Left ventricle myocardium inferior (tissue), 1 donor: ENCODE data around the gene CD46. TPM values are rescaled to one million over a fixed set of nuclear protein-coding genes. Genes with fewer than 3 reads are reported as not detected.

ENCODE experiments used
- DNase-seq: peaks from one replicate; pipeline ENCODE4 v3.0.0-alpha.2; 2020
- H3K27ac ChIP-seq: fragments of 200-600 bp; replicated peaks from 2 replicates; pipeline ENCODE4 v1.8.0; 2021
- H3K27me3 ChIP-seq: fragments of 200-600 bp; 2 replicates; pipeline ENCODE4 v1.8.0; 2021; ENCODE audit warnings: low read depth
- H3K36me3 ChIP-seq: fragments of 200-600 bp; 2 replicates; pipeline ENCODE4 v1.8.0; 2021
- H3K4me1 ChIP-seq: fragments of 200-600 bp; 2 replicates; pipeline ENCODE4 v1.8.0; 2021
- H3K4me3 ChIP-seq: fragments of 200-600 bp; 2 replicates; pipeline ENCODE4 v1.8.0; 2021; ENCODE audit warnings: mild to moderate bottlenecking, moderate library complexity
- H3K9me3 ChIP-seq: fragments of 200-600 bp; replicated peaks from 2 replicates; pipeline ENCODE4 v1.8.0; 2021
- intact Hi-C: fragments of 100-400 bp; cut with micrococcal nuclease; formaldehyde crosslinking; loops from one replicate; pipeline ENCODE4 v1.11.0; 2022
- total RNA-seq: library from RNA; stranded (reverse); fragmentation: NEBNext Ultra II Directional; extraction: Animal tissue kit (Norgen Biotek cat#: 25700); gene quantifications from one replicate; pipeline ENCODE4 v1.2.1, GENCODE V29; 2021
- TF ChIP-seq, protein P1 (sequence below): fragments of 200-600 bp; IDR thresholded peaks from 2 replicates; pipeline ENCODE4 v1.8.0; 2021; ENCODE audit warnings: antibody characterized with exemption, mild to moderate bottlenecking, borderline replicate concordance
- donor health status: DM: no; HTN: yes; CAD: no; lungs with severe emphysema.

CD46 gene
- total RNA-seq, 1 donor from 2014 or later: 105 TPM

DNA sequence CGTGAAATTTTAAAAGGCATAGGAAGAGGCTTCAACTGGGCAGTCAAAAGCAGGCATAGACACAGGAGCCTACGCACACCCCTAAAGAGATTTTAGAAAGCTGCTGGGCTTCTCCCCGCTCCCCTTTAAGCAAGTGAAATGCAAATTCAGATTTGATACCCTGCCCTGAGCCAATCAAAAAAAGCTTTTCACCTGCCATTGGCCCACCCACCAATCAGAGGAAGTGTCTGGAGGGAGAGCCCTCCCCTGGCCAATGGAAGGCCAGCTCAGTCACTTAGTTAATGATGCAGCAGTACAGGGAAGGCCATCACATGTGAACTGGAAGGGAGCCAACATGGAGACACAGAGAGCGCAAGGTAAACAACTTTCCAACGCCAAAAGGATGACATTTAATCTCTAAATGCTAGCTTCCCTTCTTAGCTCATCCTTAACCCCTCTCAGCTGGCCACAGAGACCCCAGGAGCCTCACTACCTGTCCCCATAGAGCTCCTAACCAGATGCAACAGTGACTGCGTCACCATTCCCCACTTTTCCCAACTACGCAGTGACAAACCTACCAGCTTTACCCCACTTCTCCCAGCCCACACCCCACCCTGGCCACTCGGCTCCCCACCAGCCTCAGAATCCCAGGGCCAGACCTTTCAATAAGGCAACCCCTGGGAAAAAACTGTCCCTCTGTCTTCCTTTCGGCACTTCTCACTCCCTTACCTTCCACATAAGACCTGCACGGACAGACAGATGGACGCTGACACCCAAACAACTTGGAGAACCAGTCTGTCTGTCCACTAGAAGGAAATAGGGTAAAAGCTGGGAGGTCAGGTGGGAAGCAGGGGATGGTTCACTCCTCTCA is 71.0 kb downstream of the CD46 start:
- no peaks in the 10 kb centered on the region for H3K9me3 ChIP-seq
- H3K36me3 ChIP-seq: peaks cover 40% of the 10 kb centered on the region
- H3K27me3 ChIP-seq: no peaks in the 10 kb centered on the region
- intact Hi-C loops: no loop called here
- TF ChIP-seq, protein P1, sequence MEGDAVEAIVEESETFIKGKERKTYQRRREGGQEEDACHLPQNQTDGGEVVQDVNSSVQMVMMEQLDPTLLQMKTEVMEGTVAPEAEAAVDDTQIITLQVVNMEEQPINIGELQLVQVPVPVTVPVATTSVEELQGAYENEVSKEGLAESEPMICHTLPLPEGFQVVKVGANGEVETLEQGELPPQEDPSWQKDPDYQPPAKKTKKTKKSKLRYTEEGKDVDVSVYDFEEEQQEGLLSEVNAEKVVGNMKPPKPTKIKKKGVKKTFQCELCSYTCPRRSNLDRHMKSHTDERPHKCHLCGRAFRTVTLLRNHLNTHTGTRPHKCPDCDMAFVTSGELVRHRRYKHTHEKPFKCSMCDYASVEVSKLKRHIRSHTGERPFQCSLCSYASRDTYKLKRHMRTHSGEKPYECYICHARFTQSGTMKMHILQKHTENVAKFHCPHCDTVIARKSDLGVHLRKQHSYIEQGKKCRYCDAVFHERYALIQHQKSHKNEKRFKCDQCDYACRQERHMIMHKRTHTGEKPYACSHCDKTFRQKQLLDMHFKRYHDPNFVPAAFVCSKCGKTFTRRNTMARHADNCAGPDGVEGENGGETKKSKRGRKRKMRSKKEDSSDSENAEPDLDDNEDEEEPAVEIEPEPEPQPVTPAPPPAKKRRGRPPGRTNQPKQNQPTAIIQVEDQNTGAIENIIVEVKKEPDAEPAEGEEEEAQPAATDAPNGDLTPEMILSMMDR: no peak
- H3K27ac ChIP-seq: peak overlapping the region; percentile 97
- H3K4me3 ChIP-seq: peak overlapping the region; percentile 78
- peak; percentile 82 for DNase-seq
- H3K4me1 ChIP-seq: peaks cover 97% of the 10 kb centered on the region

DNA sequence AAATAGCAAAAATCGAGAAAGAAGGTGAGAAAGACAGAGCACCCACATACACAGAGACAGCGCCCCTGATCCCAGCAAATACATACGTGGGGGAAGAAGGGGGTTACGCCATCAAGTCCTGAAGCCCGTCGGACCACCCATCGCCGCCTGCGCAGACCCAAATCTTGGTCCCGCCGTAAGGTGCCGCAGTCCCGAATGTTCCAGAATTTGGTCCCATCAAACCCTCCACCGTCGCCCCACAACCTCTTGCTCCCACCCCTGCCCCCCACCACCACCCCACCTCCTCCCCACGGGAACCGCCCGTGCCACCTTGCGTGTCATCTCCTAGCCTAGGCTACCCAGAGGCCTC is 71.7 kb downstream of the CD46 start:
- peaks cover 35% of the 10 kb centered on the region for H3K36me3 ChIP-seq
- DNase-seq: no peak
- H3K27me3 ChIP-seq: no peaks in the 10 kb centered on the region
- TF ChIP-seq, protein P1: no peak
- H3K9me3 ChIP-seq: no peaks in the 10 kb centered on the region
- H3K4me3 ChIP-seq: peak overlapping the region; percentile 78
- peaks cover 98% of the 10 kb centered on the region for H3K4me1 ChIP-seq
- H3K27ac ChIP-seq: peak overlapping the region; percentile 97
- intact Hi-C loops: no loop called here

DNA sequence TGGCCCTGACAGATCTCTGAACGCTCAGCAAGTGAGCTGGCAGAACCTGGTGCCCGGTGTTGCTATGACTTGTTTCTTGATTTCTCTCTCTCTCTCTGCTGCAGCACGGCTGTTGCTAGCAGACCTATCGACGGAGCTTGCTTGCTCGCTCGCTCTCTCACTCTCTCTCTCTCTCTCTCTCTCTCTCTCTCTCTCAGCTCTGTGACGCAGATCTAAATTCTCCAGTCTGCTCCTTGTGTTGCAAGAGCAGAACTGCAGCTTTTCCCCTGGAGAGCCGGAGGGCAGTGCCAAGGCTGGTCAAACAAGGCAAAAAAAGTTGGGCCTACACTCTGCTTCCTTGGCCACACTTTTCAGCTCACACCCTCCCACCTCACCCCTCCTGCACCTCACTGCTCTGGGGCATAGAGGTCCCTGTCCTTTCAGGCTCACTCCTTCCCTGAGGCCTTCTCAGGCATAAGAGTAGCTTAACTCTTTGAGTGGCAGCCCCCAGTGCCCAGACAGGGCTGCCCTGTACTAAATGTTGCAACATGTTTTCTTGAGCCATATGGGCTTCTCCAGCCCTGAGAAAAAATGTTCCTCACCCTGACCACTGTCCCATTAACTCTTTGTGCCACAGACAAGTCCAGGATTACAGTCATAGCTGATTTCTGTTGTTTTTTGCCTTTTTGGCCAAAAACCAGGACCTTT is 72.2 kb downstream of the CD46 start:
- Histone ChIP-seq H3K27ac (peak overlapping the region; percentile 97), H3K27me3 (no peaks in the 10 kb centered on the region), H3K4me3 (peak overlapping the region; percentile 78), H3K36me3 (peaks cover 30% of the 10 kb centered on the region), H3K4me1 (peaks cover 98% of the 10 kb centered on the region), H3K9me3 (no peaks in the 10 kb centered on the region)
- TF ChIP-seq, protein P1: peak; percentile 66
- intact Hi-C loops: no loop called here
- peak; percentile 75 for DNase-seq

DNA sequence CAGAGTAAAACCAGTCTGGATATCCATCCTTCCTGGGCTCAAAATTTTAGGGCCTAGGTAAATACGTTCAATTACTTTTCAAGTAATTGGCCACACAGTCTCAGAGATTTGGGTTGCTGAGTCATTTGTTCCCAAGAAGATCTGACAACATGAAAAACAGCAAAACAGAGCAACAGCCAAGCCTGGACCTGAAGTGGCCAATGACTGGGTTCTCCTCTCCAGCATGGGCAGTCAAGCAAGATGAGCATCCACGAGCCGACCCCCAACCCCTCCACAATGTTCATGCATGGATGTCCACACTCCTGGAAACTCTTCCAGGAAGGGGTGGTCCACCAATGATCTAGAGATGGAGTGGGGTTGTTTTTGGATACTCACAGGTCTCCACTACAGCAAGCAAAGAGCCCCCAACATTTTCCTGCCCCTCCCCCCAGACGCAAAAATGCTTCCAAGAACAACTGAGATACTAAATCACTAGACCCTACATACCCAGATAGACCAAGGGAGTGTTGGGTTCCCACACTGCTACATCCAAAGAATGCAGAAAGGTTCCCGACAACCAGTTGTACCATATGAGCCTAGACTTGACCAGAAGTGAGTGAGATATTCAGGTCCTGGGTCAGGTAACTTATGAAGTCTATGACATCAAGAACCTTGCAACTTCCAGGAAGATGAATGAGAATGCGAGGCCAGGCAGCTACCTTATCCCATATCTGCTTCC is 73.0 kb downstream of the CD46 start:
- peaks cover 23% of the 10 kb centered on the region for H3K36me3 ChIP-seq
- no peak for DNase-seq
- peaks cover 98% of the 10 kb centered on the region for H3K4me1 ChIP-seq
- H3K27ac ChIP-seq: peak overlapping the region; percentile 97
- TF ChIP-seq, protein P1: no peak
- no peaks in the 10 kb centered on the region for H3K9me3 ChIP-seq
- no peaks in the 10 kb centered on the region for H3K27me3 ChIP-seq
- intact Hi-C loops: loop anchor here (5.0 kb wide), 1 partner anchor 42 kb away; no protein-coding TSS in a partner anchor
- H3K4me3 ChIP-seq: peak overlapping the region; percentile 78

DNA sequence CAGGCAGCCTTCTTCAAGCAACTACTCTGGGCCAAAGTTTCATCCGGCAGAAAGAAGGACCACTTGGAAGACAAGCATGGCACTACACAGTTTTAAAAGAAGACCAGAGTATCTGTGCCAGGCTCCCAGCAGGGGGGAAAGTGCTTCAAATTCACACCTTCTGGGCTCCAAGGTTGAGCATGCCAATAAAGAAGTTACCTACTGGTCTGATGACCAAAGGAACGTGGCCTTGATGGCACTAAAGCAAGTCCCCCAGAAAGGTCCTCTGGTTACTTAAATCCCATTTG is 73.5 kb downstream of the CD46 start:
- Histone ChIP-seq H3K9me3 (no peaks in the 10 kb centered on the region), H3K27ac (peak overlapping the region; percentile 97), H3K4me1 (peaks cover 98% of the 10 kb centered on the region), H3K36me3 (peaks cover 18% of the 10 kb centered on the region), H3K4me3 (peak overlapping the region; percentile 78), H3K27me3 (no peaks in the 10 kb centered on the region)
- DNase-seq: no peak
- TF ChIP-seq, protein P1: no peak
- intact Hi-C loops: loop anchor here (5.0 kb wide), 1 partner anchor 42 kb away; no protein-coding TSS in a partner anchor
